Endothelial cell of umbilical vein (primary cell): ENCODE data around the gene NLRP4. TPM values are rescaled to one million over a fixed set of nuclear protein-coding genes. Genes with fewer than 3 reads are reported as not detected.

ENCODE experiments used
- BruUV-seq: library from RNA; stranded (reverse); fragments of 400-500 nt; replicated peaks from 2 replicates; lab custom pipeline; 2021; lab: Mats Ljungman, UMichigan
- CTCF ChIA-PET: fragments of 300-600, 350-600 bp; sonication (Branson Sonifier 250); formaldehyde crosslinking; loops from one replicate; lab custom pipeline; 2021; ENCODE audit warnings: antibody characterized with exemption, inconsistent platforms; lab: Charles Lee
- POLR2A ChIA-PET: fragments of 300-600, 350-600 bp; sonication (Branson Sonifier 250); formaldehyde crosslinking; loops from one replicate; lab custom pipeline; 2021; ENCODE audit warnings: antibody characterized with exemption, inconsistent platforms; lab: Charles Lee
- DNase-seq: peaks from one replicate; pipeline ENCODE4 v3.0.0-alpha.2; 2011; ENCODE audit warnings: low read depth, low spot score
- FAIRE-seq: peaks from 2 replicates; lab custom pipeline; 2011; peaks lifted over from hg19 to GRCh38; lab: Jason Lieb, UNC
- H2AFZ ChIP-seq: 2 replicates; pipeline ENCODE4 v1.6.0; 2012; ENCODE audit warnings: low read depth, low read length, control low read depth, inconsistent platforms
- H3K27ac ChIP-seq: 2 replicates; pipeline ENCODE4 v1.5.1; 2011; ENCODE audit warnings: low read depth, mild to moderate bottlenecking, control low read depth, low read length, moderate library complexity; ENCODE audit not compliant: insufficient read depth
- H3K27me3 ChIP-seq, 2 experiments: 2 replicates each; pipeline versions ENCODE4 v1.6.0 to v1.6.1; 2011; ENCODE audit warnings: low read length in 2 of 2, mixed read lengths in 1 of 2; ENCODE audit not compliant: control insufficient read depth in 2 of 2, insufficient read depth in 2 of 2
- H3K36me3 ChIP-seq, 2 experiments: 2 replicates in 1 of 2; 3 replicates in 1 of 2; pipeline ENCODE4 v1.5.1; 2011; ENCODE audit warnings: low read length in 2 of 2, mild to moderate bottlenecking in 1 of 2, moderate library complexity in 1 of 2; ENCODE audit not compliant: control insufficient read depth in 2 of 2, insufficient read depth in 2 of 2; ENCODE audit errors: extremely low read depth in 1 of 2
- H3K4me1 ChIP-seq: 3 replicates; pipeline ENCODE4 v1.5.1; 2011; ENCODE audit warnings: mild to moderate bottlenecking, low read length; ENCODE audit not compliant: control insufficient read depth, insufficient read depth; ENCODE audit errors: extremely low read depth
- H3K4me2 ChIP-seq: 2 replicates; pipeline ENCODE4 v1.6.1; 2011; ENCODE audit warnings: low read length, control low read depth, mixed read lengths; ENCODE audit not compliant: insufficient read depth
- H3K4me3 ChIP-seq, 3 experiments: fragments of 200-600 bp in 1 of 3; sonication (generic), shearing (Covaris generic) in 1 of 3; replicated peaks in 1 of 3; 2 replicates each; pipeline ENCODE4 v1.5.1; 2011 to 2016; ENCODE audit warnings: control low read depth in 3 of 3, low read length in 3 of 3, mild to moderate bottlenecking in 2 of 3, inconsistent platforms in 1 of 3, low read depth in 1 of 3, moderate library complexity in 1 of 3; ENCODE audit not compliant: insufficient read depth in 1 of 3
- H3K79me2 ChIP-seq: 2 replicates; pipeline ENCODE4 v1.6.0; 2012; ENCODE audit warnings: low read length, inconsistent platforms; ENCODE audit not compliant: control insufficient read depth, insufficient read depth
- H3K9ac ChIP-seq: replicated peaks from 2 replicates; pipeline ENCODE3; 2011; ENCODE audit warnings: low read length, control low read depth; ENCODE audit not compliant: insufficient read depth; ENCODE audit errors: extremely low read depth
- H3K9me1 ChIP-seq: replicated peaks from 3 replicates; pipeline ENCODE4 v1.6.0; 2011; ENCODE audit warnings: mild to moderate bottlenecking, low read length; ENCODE audit not compliant: control insufficient read depth, insufficient read depth; ENCODE audit errors: extremely low read depth
- H3K9me3 ChIP-seq: replicated peaks from 2 replicates; pipeline ENCODE4 v1.5.1; 2012; ENCODE audit warnings: low read length, inconsistent platforms; ENCODE audit not compliant: control insufficient read depth, insufficient read depth
- H4K20me1 ChIP-seq: replicated peaks from 2 replicates; pipeline ENCODE3; 2011; ENCODE audit warnings: mild to moderate bottlenecking, low read length; ENCODE audit not compliant: control insufficient read depth, insufficient read depth; ENCODE audit errors: extremely low read depth
- CTCF ChIP-seq, 2 donors: IDR thresholded peaks; 1 replicate in 1 of 2; 2 replicates in 1 of 2; pipeline ENCODE4 v1.5.1; 2011; ENCODE audit warnings: low read length in 2 of 2, mild to moderate bottlenecking in 2 of 2, moderate library complexity in 2 of 2, control low read depth in 1 of 2, inconsistent platforms in 1 of 2, low read depth in 1 of 2; ENCODE audit not compliant: insufficient read depth in 1 of 2; ENCODE audit errors: extremely low read depth in 1 of 2
- EZH2 ChIP-seq: IDR thresholded peaks from 2 replicates; pipeline ENCODE4 v1.6.1; 2012; ENCODE audit warnings: borderline replicate concordance, low read depth, mild to moderate bottlenecking, moderate library complexity, low read length, inconsistent platforms; ENCODE audit not compliant: severe bottlenecking
- FOS ChIP-seq: IDR thresholded peaks from 2 replicates; pipeline ENCODE4 v1.6.1; 2011; ENCODE audit warnings: mild to moderate bottlenecking, low read length, moderate library complexity, borderline replicate concordance; ENCODE audit not compliant: insufficient read depth
- GATA2 ChIP-seq: IDR thresholded peaks from 2 replicates; pipeline ENCODE4 v1.7.0; 2011; ENCODE audit warnings: low read depth, mild to moderate bottlenecking, moderate library complexity, mixed read lengths, low read length; ENCODE audit not compliant: insufficient read length, insufficient read depth
- JUN ChIP-seq: IDR thresholded peaks from 2 replicates; pipeline ENCODE4 v1.6.1; 2011; ENCODE audit warnings: borderline replicate concordance, low read depth; ENCODE audit not compliant: insufficient read length, insufficient read depth
- MAX ChIP-seq: IDR thresholded peaks from 2 replicates; pipeline ENCODE4 v1.6.1; 2011; ENCODE audit not compliant: insufficient read depth, insufficient read length
- MYC ChIP-seq: IDR thresholded peaks from one replicate; pipeline ENCODE4 v1.6.1; 2011; ENCODE audit warnings: mild to moderate bottlenecking, low read depth, low read length
- POLR2A ChIP-seq: IDR thresholded peaks from 2 replicates; pipeline ENCODE4 v1.6.1; 2012; ENCODE audit warnings: low read depth, mild to moderate bottlenecking, control low read depth, low read length
- POLR2AphosphoS5 ChIP-seq: IDR thresholded peaks from 2 replicates; pipeline ENCODE4 v1.6.1; 2012; ENCODE audit warnings: low read depth, mild to moderate bottlenecking, control low read depth, low read length, moderate library complexity; ENCODE audit not compliant: insufficient read depth
- dilution Hi-C: fragments of 300-500 bp; cut with MboI; formaldehyde crosslinking; loops from one replicate; pipeline ENCODE4 v1.15.0; 2019; ENCODE audit warnings: low sequenced_read_pairs; ENCODE audit not compliant: extremely low pct_ligation_motif_present
- intact Hi-C: fragments of 100-400 bp; cut with micrococcal nuclease; formaldehyde crosslinking; loops from one replicate; pipeline ENCODE4 v1.10.0; 2022
- polyA plus RNA-seq, 4 experiments: library from polyadenylated mRNA; depleted of rRNA in 3 of 4; stranded (reverse) in 3 of 4; unstranded in 1 of 4; fragments of >200 nt; gene quantifications; 2 replicates each; pipeline versions ENCODE4 v1.2.1 to v1.2.3, GENCODE V29; 2011 to 2012; ENCODE audit warnings: missing spikeins in 1 of 4
- total RNA-seq: library from RNA; stranded (reverse); gene quantifications from 2 replicates; pipeline ENCODE4 v1.2.3, GENCODE V29; 2021

The NLRP4 gene
- total and polyA plus RNA-seq, 2 donors (not counting 3 experiments of a cell fraction or from before 2014, with no cell fraction given), result not detected

DNA sequence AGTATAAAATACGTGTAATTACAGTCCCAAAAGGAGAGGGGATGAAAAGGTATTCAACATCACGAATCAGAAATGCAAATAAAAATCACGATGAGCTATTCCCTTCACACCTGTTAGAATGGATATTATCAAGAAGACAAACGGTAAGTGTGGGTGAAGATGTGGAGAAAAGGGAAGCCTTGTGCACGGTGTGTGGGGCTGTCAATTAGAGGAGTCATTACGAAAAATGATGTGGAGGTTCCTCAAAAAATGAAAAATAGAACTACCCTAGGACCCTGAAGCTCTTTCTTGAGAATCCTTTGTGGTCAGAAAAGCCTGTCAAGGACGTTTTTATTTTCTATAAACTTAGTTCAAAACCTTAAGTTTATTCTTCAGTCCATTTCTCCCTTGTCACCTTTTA, 23.9 kb upstream of the NLRP4 start:
- no peak for FAIRE-seq
- TF ChIP-seq MAX, result no peak
- TF ChIP-seq POLR2A, result no peak
- TF ChIP-seq POLR2AphosphoS5, result no peak
- no peak for TF ChIP-seq CTCF (IDR thresholded peaks at IDR 0.05; ENCODE audit: extremely low read depth in 1 of 2, insufficient read depth in 1 of 2, low read depth in 1 of 2, low read length in 2 of 2)
- H3K27me3 ChIP-seq, result no peaks in the 10 kb centered on the region
- ChIA-PET POLR2A (no interaction called here), CTCF (interaction anchor here (6.8 kb wide), 1 partner anchor 180 kb away, joined by 86 read pairs; no protein-coding TSS in a partner anchor)
- dilution Hi-C loops (no loop called here), intact Hi-C loops (no loop called here)
- no peak overlapping the region for H2AFZ ChIP-seq
- H3K36me3 ChIP-seq, result no peaks in the 10 kb centered on the region
- H3K4me3 ChIP-seq, result no peak overlapping the region
- H3K4me1 ChIP-seq, result no peaks in the 10 kb centered on the region
- H3K9me3 ChIP-seq, result no peaks in the 10 kb centered on the region
- DNase-seq, result no peak
- BruUV-seq, result no TSS peak
- H3K79me2 ChIP-seq, result no peaks in the 10 kb centered on the region
- H3K4me2 ChIP-seq, result no peak overlapping the region
- no peak overlapping the region for H3K9ac ChIP-seq
- H3K9me1 ChIP-seq, result no peaks in the 10 kb centered on the region
- H3K27ac ChIP-seq, result no peak overlapping the region
- H4K20me1 ChIP-seq, result no peaks in the 10 kb centered on the region

GRCh38 chr19:55813906-55814305, 22.4 kb upstream of the NLRP4 start:
- H2AFZ ChIP-seq, result no peak overlapping the region
- BruUV-seq, result no TSS peak

More at GRCh38 chr19:55813906-55814305, 22.4 kb upstream of the NLRP4 start:
- POLR2A ChIA-PET, result interaction anchor here (0.5 kb wide), 1 partner anchor 350 kb away, joined by 4 read pairs; no protein-coding TSS in a partner anchor
- no peak for TF ChIP-seq MYC
- no peak for TF ChIP-seq JUN
- TF ChIP-seq EZH2, result no peak
- TF ChIP-seq MAX, result no peak
- TF ChIP-seq FOS, result no peak
- no peak for TF ChIP-seq POLR2A
- no peak for TF ChIP-seq CTCF (IDR thresholded peaks at IDR 0.05; ENCODE audit: extremely low read depth in 1 of 2, insufficient read depth in 1 of 2, low read depth in 1 of 2, low read length in 2 of 2)
- no peak for TF ChIP-seq GATA2
- CTCF ChIA-PET, result no interaction called here
- H3K9me3 ChIP-seq, result no peaks in the 10 kb centered on the region
- intact Hi-C loops, result no loop called here
- no peak overlapping the region for H3K4me2 ChIP-seq
- FAIRE-seq, result no peak
- no peaks in the 10 kb centered on the region for H3K36me3 ChIP-seq
- dilution Hi-C loops, result no loop called here
- no peaks in the 10 kb centered on the region for H3K79me2 ChIP-seq
- no peaks in the 10 kb centered on the region for H3K27me3 ChIP-seq
- DNase-seq, result no peak
- H3K4me1 ChIP-seq, result no peaks in the 10 kb centered on the region
- no peaks in the 10 kb centered on the region for H4K20me1 ChIP-seq
- no peaks in the 10 kb centered on the region for H3K9me1 ChIP-seq
- no peak overlapping the region for H3K9ac ChIP-seq
- H3K27ac ChIP-seq, result no peak overlapping the region
- H3K4me3 ChIP-seq, result no peak overlapping the region
